T follicular helper cell (primary cell): ENCODE measurements around the gene TMEM245.
"Not testable (repeated sequence)": the region's sequence is repeated elsewhere in the genome, so short reads cannot be mapped to it uniquely, and the experiment has no call there.

Experiments
- DNase-seq: peaks from one replicate; pipeline ENCODE4 v3.0.0-alpha.2; 2020; ENCODE audit warnings: low read depth

TMEM245 gene

DNA sequence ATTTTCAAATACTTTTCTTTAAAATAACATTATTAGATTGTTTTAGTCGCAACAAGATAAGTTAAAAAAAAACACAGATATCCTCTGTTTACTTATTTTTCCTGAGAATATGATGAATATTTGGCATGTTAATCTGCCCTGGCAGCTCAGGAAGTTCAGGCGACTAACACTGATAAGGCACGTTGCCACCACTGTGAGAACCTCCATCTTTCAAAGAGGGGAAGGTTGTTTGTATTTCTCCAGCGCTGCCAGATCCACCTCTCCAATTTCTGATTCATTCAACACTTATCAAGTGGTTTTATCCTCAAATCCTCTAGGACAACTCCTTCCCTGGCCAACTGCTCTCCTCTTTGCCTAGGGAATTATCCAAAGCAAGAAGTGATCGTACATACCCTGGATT is 128.3 kb downstream of the TMEM245 start:
- no peak for DNase-seq

GRCh38 chr9:108983885-108984284 is 135.9 kb downstream of the TMEM245 start:
- no peak for DNase-seq

DNA sequence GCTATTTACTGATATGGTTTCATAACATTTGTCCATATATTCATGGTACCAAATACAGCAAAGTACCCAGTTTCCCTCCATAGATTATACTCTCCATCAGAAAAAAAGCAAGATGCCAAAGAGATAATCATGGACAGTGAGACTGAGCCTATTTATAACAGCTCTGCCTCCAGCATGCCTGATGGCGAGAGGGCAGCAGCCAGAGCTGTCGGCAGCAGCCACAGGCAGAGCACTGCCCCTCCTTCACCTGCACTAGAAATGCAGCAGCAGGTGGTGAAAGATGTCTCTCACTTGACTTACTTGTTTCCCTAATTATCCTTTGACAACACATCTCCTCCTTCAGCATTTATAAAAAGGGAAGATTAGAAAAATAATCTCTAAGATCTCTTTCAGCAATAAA is 138.9 kb downstream of the TMEM245 start:
- no peak for DNase-seq

- DNase-seq: no peak
Observed at GRCh38 chr9:108978205-108978604, 141.5 kb downstream of the TMEM245 start.

- DNase-seq: no peak
Observed at GRCh38 chr9:108973895-108974294, 145.9 kb downstream of the TMEM245 start.

- no peak for DNase-seq
Observed at GRCh38 chr9:108972626-108973209, 147.0 kb downstream of the TMEM245 start.

- no peak for DNase-seq
Observed at GRCh38 chr9:108972186-108972585, 147.6 kb downstream of the TMEM245 start.

DNA sequence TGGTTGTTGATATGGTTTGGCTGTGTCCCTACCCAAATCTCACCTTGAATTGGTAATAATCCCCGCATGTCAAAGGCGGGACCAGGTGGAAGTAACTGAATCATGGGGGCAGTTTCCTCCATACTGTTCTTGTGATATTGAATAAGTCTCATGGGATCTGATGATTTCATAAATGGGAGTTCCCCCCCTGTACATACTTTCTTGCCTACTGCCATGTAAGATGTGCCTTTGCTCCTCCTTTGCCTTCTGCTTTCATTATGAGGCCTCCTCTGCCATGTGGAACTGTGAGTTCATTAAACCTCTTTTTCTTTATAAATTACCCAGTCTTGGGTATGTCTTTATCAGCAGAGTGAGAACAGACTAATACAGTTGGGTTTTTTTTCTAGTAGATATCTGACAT is 148.4 kb downstream of the TMEM245 start:
- DNase-seq: not testable (repeated sequence)

DNA sequence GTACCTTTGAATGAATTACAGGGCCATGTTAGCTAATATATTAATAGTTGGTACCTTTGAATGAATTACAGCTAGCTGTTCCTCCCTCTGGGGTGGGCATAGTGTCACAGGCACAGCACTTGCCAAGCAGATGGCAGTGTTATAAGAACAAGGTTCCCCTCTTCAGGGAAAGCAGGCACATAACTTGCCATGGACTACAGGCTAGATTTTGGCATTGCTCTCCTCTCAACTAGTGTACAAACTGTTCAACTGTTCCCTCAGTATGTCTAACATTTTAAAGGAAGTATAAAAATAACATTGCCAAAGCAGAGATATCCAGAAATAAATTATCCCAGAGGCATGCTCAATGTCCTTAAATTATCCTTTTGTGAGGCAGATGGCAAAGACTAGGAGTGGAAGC is 151.8 kb downstream of the TMEM245 start:
- no peak for DNase-seq
